DOHH2 (cell line): ENCODE data around the gene ACOT4.

Source experiments
- H3F3A ChIP-seq: fragments of 200-600 bp; sonication (generic), shearing (Covaris generic); 2 replicates; pipeline ENCODE4 v1.6.0; 2016; ENCODE audit warnings: antibody characterized with exemption, mild to moderate bottlenecking; ENCODE audit not compliant: control insufficient read depth, insufficient read depth
- H3K27ac ChIP-seq: fragments of 200-600 bp; sonication (generic); 2 replicates; pipeline ENCODE4 v1.5.1; 2014; ENCODE audit warnings: low read depth, mild to moderate bottlenecking, low read length, moderate library complexity
- H3K27me3 ChIP-seq: fragments of 200-600 bp; sonication (generic); 2 replicates; pipeline ENCODE4 v1.6.1; 2014; ENCODE audit warnings: mild to moderate bottlenecking, low read length, mixed read lengths; ENCODE audit not compliant: control insufficient read depth
- H3K36me3 ChIP-seq: fragments of 200-600 bp; sonication (generic); 2 replicates; pipeline ENCODE4 v1.6.1; 2014; ENCODE audit warnings: mild to moderate bottlenecking, low read length, moderate library complexity, mixed read lengths; ENCODE audit not compliant: control insufficient read depth
- H3K4me1 ChIP-seq: fragments of 200-600 bp; sonication (generic); 2 replicates; pipeline ENCODE4 v1.6.1; 2014; ENCODE audit warnings: mild to moderate bottlenecking, low read length, mixed read lengths; ENCODE audit not compliant: control insufficient read depth
- H3K4me2 ChIP-seq: fragments of 200-600 bp; sonication (generic); 2 replicates; pipeline ENCODE4 v1.6.0; 2014; ENCODE audit warnings: mild to moderate bottlenecking, low read length, moderate library complexity
- H3K4me3 ChIP-seq: fragments of 200-600 bp; sonication (generic); 2 replicates; pipeline ENCODE4 v1.5.1; 2014; ENCODE audit warnings: mild to moderate bottlenecking, low read length, mixed read lengths
- H3K79me2 ChIP-seq: fragments of 200-600 bp; sonication (generic); 2 replicates; pipeline ENCODE4 v1.6.1; 2014; ENCODE audit warnings: mild to moderate bottlenecking, low read length, mixed read lengths; ENCODE audit not compliant: control insufficient read depth
- H3K9me2 ChIP-seq: fragments of 200-600 bp; sonication (generic); replicated peaks from 2 replicates; pipeline ENCODE4 v1.6.1; 2014; ENCODE audit warnings: mild to moderate bottlenecking, low read length, mixed read lengths; ENCODE audit not compliant: control insufficient read depth
- H3K9me3 ChIP-seq: fragments of 200-600 bp; sonication (generic); 2 replicates; pipeline ENCODE4 v1.6.1; 2014; ENCODE audit warnings: antibody characterized with exemption, low read length, mixed read lengths; ENCODE audit not compliant: control insufficient read depth, insufficient read depth
- H4K20me1 ChIP-seq: fragments of 200-600 bp; sonication (generic); 2 replicates; pipeline ENCODE4 v1.6.0; 2014; ENCODE audit warnings: low read depth, mild to moderate bottlenecking, antibody characterized with exemption, low read length, moderate library complexity; ENCODE audit not compliant: control insufficient read depth, insufficient read depth
- CTCF ChIP-seq: fragments of 200-600 bp; sonication (generic); IDR thresholded peaks from one replicate; pipeline ENCODE4 v1.5.1; 2014; ENCODE audit warnings: antibody characterized with exemption, mild to moderate bottlenecking, low read depth, low read length; ENCODE audit not compliant: poor library complexity, severe bottlenecking
- EZH2phosphoT487 ChIP-seq: fragments of 200-600 bp; sonication (generic); IDR thresholded peaks from 2 replicates; pipeline ENCODE4 v1.6.1; 2017; ENCODE audit warnings: borderline replicate concordance, mild to moderate bottlenecking, antibody characterized with exemption, low read length, moderate library complexity, mixed read lengths

Gene ACOT4

GRCh38 chr14:73613046-73613383 lies 21.3 kb downstream of the ACOT4 start:
- H3K9me2 ChIP-seq, result no peaks in the 10 kb centered on the region
- H4K20me1 ChIP-seq, result no peaks in the 10 kb centered on the region
- H3K27ac ChIP-seq, result no peak overlapping the region
- peak overlapping the region; percentile 63 for H3K4me3 ChIP-seq
- H3K4me2 ChIP-seq, result peak overlapping the region; percentile 65
- no peaks in the 10 kb centered on the region for H3K9me3 ChIP-seq
- H3K4me1 ChIP-seq, result peaks cover 4% of the 10 kb centered on the region; the same call in 1 of the 2 replicates
- no peaks in the 10 kb centered on the region for H3K36me3 ChIP-seq
- peaks cover 32% of the 10 kb centered on the region for H3K27me3 ChIP-seq
- no peaks in the 10 kb centered on the region for H3K79me2 ChIP-seq
- TF ChIP-seq EZH2phosphoT487 (0 out of 2 replicates have a peak, but pooled peaks have one; percentile 51), CTCF (no peak)
- no peaks in the 10 kb centered on the region for H3F3A ChIP-seq

- no peak overlapping the region for H3K4me2 ChIP-seq
- peaks cover 4% of the 10 kb centered on the region; the same call in 1 of the 2 replicates for H3K4me1 ChIP-seq
- no peak for TF ChIP-seq EZH2phosphoT487
- TF ChIP-seq CTCF, result no peak
- H3K4me3 ChIP-seq, result no peak overlapping the region
- no peaks in the 10 kb centered on the region for H3F3A ChIP-seq
- H3K9me2 ChIP-seq, result no peaks in the 10 kb centered on the region
- no peak overlapping the region for H3K27ac ChIP-seq
- H3K79me2 ChIP-seq, result no peaks in the 10 kb centered on the region
- H4K20me1 ChIP-seq, result no peaks in the 10 kb centered on the region
- H3K9me3 ChIP-seq, result no peaks in the 10 kb centered on the region
- no peaks in the 10 kb centered on the region for H3K36me3 ChIP-seq
- peaks cover 32% of the 10 kb centered on the region for H3K27me3 ChIP-seq
Measured at GRCh38 chr14:73613419-73613963, 21.8 kb downstream of the ACOT4 start.

GRCh38 chr14:73616831-73617230 lies 25.2 kb downstream of the ACOT4 start:
- Histone ChIP-seq H3K9me2 (no peaks in the 10 kb centered on the region), H3K27me3 (peaks cover 19% of the 10 kb centered on the region), H3K4me3 (no peak overlapping the region), H3K4me2 (no peak overlapping the region), H3K9me3 (no peaks in the 10 kb centered on the region), H3K4me1 (peaks cover 4% of the 10 kb centered on the region; the same call in 1 of the 2 replicates), H3K79me2 (no peaks in the 10 kb centered on the region), H3K36me3 (no peaks in the 10 kb centered on the region), H3F3A (no peaks in the 10 kb centered on the region), H4K20me1 (no peaks in the 10 kb centered on the region), H3K27ac (no peak overlapping the region)
- TF ChIP-seq EZH2phosphoT487 (no peak), CTCF (no peak)
